ENCODE data around the gene KRT72.

KRT72 gene

DNA sequence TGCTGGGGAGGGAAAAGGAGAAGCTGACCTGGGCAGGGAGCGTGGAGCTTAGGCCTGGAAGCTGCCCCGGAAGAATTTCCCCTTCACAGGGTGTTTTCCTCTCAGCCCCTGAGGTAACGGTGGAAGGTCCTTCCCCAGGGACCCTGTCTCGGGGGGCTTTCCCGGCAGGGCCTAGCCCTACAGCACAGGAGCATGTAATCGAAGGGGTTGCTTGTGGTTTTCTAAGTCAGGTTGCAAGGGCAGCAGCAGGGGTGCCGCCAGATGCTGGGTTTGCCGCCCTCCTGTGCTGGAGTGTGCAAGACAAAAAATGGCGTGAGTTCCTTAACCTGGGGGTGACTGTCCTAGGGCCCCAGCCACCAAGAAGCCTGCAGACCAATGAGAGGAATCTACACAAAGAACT is 26.0 kb downstream of the KRT72 start:
- no peak overlapping the region for H3K9ac ChIP-seq (ENCODE audit: low read length)
- no peak overlapping the region for H3K27ac ChIP-seq (ENCODE audit: low read length)
- H4K20me1 ChIP-seq (ENCODE audit: insufficient read depth, low read length) = no peaks in the 10 kb centered on the region
- H3K9me3 ChIP-seq (replicated peaks; ENCODE audit: insufficient read depth, low read length) = no peaks in the 10 kb centered on the region
- no peaks in the 10 kb centered on the region for H3K9me2 ChIP-seq (replicated peaks; ENCODE audit: insufficient read depth, low read length)
- no peaks in the 10 kb centered on the region for H3K36me3 ChIP-seq (replicated peaks; ENCODE audit: insufficient read depth, low read length)
- no peak overlapping the region for H3K4me2 ChIP-seq (ENCODE audit: low read depth, low read length)
- no peaks in the 10 kb centered on the region for H3F3A ChIP-seq (ENCODE audit: insufficient read depth, low read length)
- H3K27me3 ChIP-seq (replicated peaks; ENCODE audit: insufficient read depth, low read length) = peaks cover 92% of the 10 kb centered on the region
- H2AFZ ChIP-seq (ENCODE audit: low read length) = no peak overlapping the region
- H3K4me1 ChIP-seq (ENCODE audit: low read length) = no peaks in the 10 kb centered on the region
- DNase-seq = no peak
- no peaks in the 10 kb centered on the region for H3K79me2 ChIP-seq (ENCODE audit: low read length)
- TF ChIP-seq EZH2phosphoT487 (IDR thresholded peaks at IDR 0.05; ENCODE audit: low read length) (no peak), EZH2 (optimal IDR thresholded peaks at IDR 0.05; ENCODE audit: low read depth, low read length) (no peak)
- TF ChIP-seq, protein P1, sequence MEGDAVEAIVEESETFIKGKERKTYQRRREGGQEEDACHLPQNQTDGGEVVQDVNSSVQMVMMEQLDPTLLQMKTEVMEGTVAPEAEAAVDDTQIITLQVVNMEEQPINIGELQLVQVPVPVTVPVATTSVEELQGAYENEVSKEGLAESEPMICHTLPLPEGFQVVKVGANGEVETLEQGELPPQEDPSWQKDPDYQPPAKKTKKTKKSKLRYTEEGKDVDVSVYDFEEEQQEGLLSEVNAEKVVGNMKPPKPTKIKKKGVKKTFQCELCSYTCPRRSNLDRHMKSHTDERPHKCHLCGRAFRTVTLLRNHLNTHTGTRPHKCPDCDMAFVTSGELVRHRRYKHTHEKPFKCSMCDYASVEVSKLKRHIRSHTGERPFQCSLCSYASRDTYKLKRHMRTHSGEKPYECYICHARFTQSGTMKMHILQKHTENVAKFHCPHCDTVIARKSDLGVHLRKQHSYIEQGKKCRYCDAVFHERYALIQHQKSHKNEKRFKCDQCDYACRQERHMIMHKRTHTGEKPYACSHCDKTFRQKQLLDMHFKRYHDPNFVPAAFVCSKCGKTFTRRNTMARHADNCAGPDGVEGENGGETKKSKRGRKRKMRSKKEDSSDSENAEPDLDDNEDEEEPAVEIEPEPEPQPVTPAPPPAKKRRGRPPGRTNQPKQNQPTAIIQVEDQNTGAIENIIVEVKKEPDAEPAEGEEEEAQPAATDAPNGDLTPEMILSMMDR (IDR thresholded peaks at IDR 0.05; ENCODE audit: low read length) = no peak
- H3K4me3 ChIP-seq (ENCODE audit: low read length) = no peak overlapping the region

DNA sequence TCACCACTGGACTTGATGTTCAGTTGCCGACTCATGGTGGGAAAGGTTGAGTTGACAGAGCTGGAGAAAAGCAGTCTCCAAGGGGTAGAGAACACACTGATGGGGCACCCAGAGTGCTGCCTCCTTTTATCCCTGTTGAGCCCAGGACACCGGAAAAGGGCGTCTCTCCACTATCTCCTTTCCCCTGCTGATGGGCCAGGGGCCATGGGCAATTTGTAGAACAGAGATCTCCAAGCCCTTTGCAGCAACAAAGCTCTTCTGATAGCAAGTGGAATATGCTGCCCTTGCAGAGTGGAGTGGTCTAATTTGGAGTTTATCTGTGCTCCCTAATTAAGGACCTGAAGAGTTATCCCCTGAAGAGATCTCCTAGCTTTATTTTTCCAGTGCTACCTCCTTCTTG is 27.5 kb downstream of the KRT72 start, which contains the start of gene KRT74:
KRT74 (minus strand) TSS at position 101 of the 400 bp plus-strand sequence; CDS start at position 35, 66 bp downstream.
- H2AFZ ChIP-seq (ENCODE audit: low read length) = no peak within 1 kb of the TSS

DNA sequence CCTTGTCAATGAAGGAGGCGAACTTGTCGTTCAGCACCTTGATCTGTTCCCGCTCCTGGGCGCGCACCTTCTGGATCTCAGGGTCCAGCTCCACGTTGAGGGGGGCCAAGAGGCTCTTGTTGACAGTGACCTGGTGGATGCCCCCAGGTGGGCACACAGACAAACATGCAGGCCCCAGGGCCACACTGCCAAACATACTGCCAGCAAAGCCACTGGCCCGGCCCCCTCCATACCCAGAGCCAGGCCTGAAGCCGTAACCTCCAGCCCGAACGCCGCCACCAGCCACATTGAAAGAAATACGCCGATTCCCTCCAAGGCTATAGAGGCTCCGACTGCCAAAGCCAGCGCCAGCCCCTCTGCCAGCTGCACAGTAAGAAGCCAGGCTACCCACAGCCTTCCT is 28.0 kb downstream of the KRT72 start:
- TF ChIP-seq EZH2phosphoT487 (IDR thresholded peaks at IDR 0.05; ENCODE audit: low read length) (no peak), EZH2 (optimal IDR thresholded peaks at IDR 0.05; ENCODE audit: low read depth, low read length) (no peak)
- TF ChIP-seq, protein P1 (IDR thresholded peaks at IDR 0.05; ENCODE audit: low read length) = no peak
- Histone ChIP-seq H3K27me3 (replicated peaks; ENCODE audit: insufficient read depth, low read length) (peaks cover 89% of the 10 kb centered on the region), H2AFZ (ENCODE audit: low read length) (no peak overlapping the region), H3K4me1 (ENCODE audit: low read length) (no peaks in the 10 kb centered on the region), H3K36me3 (replicated peaks; ENCODE audit: insufficient read depth, low read length) (no peaks in the 10 kb centered on the region), H3K4me3 (ENCODE audit: low read length) (no peak overlapping the region), H3K79me2 (ENCODE audit: low read length) (no peaks in the 10 kb centered on the region), H3K9me3 (replicated peaks; ENCODE audit: insufficient read depth, low read length) (no peaks in the 10 kb centered on the region), H3K27ac (ENCODE audit: low read length) (no peak overlapping the region), H3K4me2 (ENCODE audit: low read depth, low read length) (no peak overlapping the region), H3F3A (ENCODE audit: insufficient read depth, low read length) (no peaks in the 10 kb centered on the region), H3K9me2 (replicated peaks; ENCODE audit: insufficient read depth, low read length) (no peaks in the 10 kb centered on the region), H4K20me1 (ENCODE audit: insufficient read depth, low read length) (no peaks in the 10 kb centered on the region), H3K9ac (ENCODE audit: low read length) (no peak overlapping the region)
- no peak for DNase-seq

More for the DNA sequence above, 27.5 kb downstream of the KRT72 start, which contains the start of gene KRT74:
- Histone ChIP-seq H3K4me1 (ENCODE audit: low read length) (no peaks in the 10 kb centered on the region), H3K9me3 (replicated peaks; ENCODE audit: insufficient read depth, low read length) (no peaks in the 10 kb centered on the region), H3K27ac (ENCODE audit: low read length) (no peak within 1 kb of the TSS), H3K4me3 (ENCODE audit: low read length) (no peak within 1 kb of the TSS), H3K9me2 (replicated peaks; ENCODE audit: insufficient read depth, low read length) (no peaks in the 10 kb centered on the region), H3K79me2 (ENCODE audit: low read length) (no peaks in the 10 kb centered on the region), H3K4me2 (ENCODE audit: low read depth, low read length) (no peak within 1 kb of the TSS), H3K36me3 (replicated peaks; ENCODE audit: insufficient read depth, low read length) (no peaks in the 10 kb centered on the region), H3K9ac (ENCODE audit: low read length) (no peak within 1 kb of the TSS), H3K27me3 (replicated peaks; ENCODE audit: insufficient read depth, low read length) (peaks cover 89% of the 10 kb centered on the region), H4K20me1 (ENCODE audit: insufficient read depth, low read length) (no peaks in the 10 kb centered on the region), H3F3A (ENCODE audit: insufficient read depth, low read length) (no peaks in the 10 kb centered on the region)
- TF ChIP-seq, protein P1 (IDR thresholded peaks at IDR 0.05; ENCODE audit: low read length) = no peak
- TF ChIP-seq EZH2phosphoT487 (IDR thresholded peaks at IDR 0.05; ENCODE audit: low read length) (no peak), EZH2 (optimal IDR thresholded peaks at IDR 0.05; ENCODE audit: low read depth, low read length) (no peak)
- DNase-seq = no peak

Measured in MM.1S (cell line).